ENCODE results near the gene TMEM271.

- TF ChIP-seq CTCF (IDR thresholded peaks at IDR 0.05): no peak
- TF ChIP-seq POLR2A (IDR thresholded peaks at IDR 0.05): no peak
Observed at GRCh38 chr4:569958-570667, 6.0 kb downstream of the TMEM271 start.
